Stomach (tissue), 9 donors: Measurements from ENCODE around the gene MRM1. TPM values are rescaled to one million over a fixed set of nuclear protein-coding genes. Genes with fewer than 3 reads are reported as not detected.

Source experiments
- DNase-seq, 2 donors: peaks; one replicate each; pipeline versions ENCODE4 v3.0.0 to v3.0.0-alpha.2; 2013 to 2019
- H3K27ac ChIP-seq, 5 donors: fragments of 200-600 bp in 4 of 5; sonication (generic) in 4 of 5; one replicate each; pipeline ENCODE4 v1.5.1; 2013 to 2019; ENCODE audit warnings: mild to moderate bottlenecking in 1 of 5, moderate library complexity in 1 of 5
- H3K27me3 ChIP-seq, 3 donors: fragments of 200-600 bp; sonication (generic); one replicate each; pipeline ENCODE4 v1.5.1; 2017 to 2019; ENCODE audit warnings: mixed run types in 1 of 3
- H3K36me3 ChIP-seq, 4 donors: fragments of 200-600 bp; sonication (generic); 1 replicate in 3 of 4; 2 replicates in 1 of 4; pipeline ENCODE4 v1.5.1; 2016 to 2019
- H3K4me1 ChIP-seq, 4 donors: fragments of 200-600 bp; sonication (generic); one replicate each; pipeline ENCODE4 v1.5.1; 2016 to 2019
- H3K4me3 ChIP-seq, 4 donors: fragments of 200-600 bp; sonication (generic) in 3 of 4; one replicate each; pipeline ENCODE4 v1.5.1; 2016 to 2019; ENCODE audit warnings: mild to moderate bottlenecking in 1 of 4
- H3K9me3 ChIP-seq, 4 donors: fragments of 200-600 bp; sonication (generic); one replicate each; pipeline ENCODE4 v1.5.1; 2016 to 2019
- CTCF ChIP-seq, 7 experiments: fragments of 450-650 bp in 4 of 7; fragments of 200-600 bp in 3 of 7; sonication (generic) in 3 of 7; IDR thresholded peaks; one replicate each; pipeline ENCODE4 v1.5.1; 2016 to 2019; ENCODE audit warnings: antibody characterized with exemption in 7 of 7, control low read depth in 2 of 7, mild to moderate bottlenecking in 1 of 7
- EP300 ChIP-seq: sonication (generic); formaldehyde crosslinking; IDR thresholded peaks from one replicate; pipeline ENCODE4 v1.6.1; 2017; ENCODE audit warnings: antibody characterized with exemption
- POLR2A ChIP-seq, 4 donors: fragments of 450-650 bp; IDR thresholded peaks; one replicate each; pipeline ENCODE4 v1.6.1; 2016; ENCODE audit warnings: antibody characterized with exemption in 4 of 4, control low read depth in 2 of 4, mild to moderate bottlenecking in 1 of 4, moderate library complexity in 1 of 4
- POLR2AphosphoS5 ChIP-seq, 3 donors: sonication (generic); formaldehyde crosslinking; IDR thresholded peaks; one replicate each; pipeline ENCODE4 v1.6.1; 2016; ENCODE audit warnings: antibody characterized with exemption in 3 of 3
- WGBS, 5 donors: extraction: QIAGEN DNeasy Blood & Tissue Kit in 3 of 5; methylation state at CpG; one replicate each; pipeline versions ENCODE4 v1.1.5 to v1.1.7; 2013 to 2018; 5-methylcytosine and 5-hydroxymethylcytosine counted together
- intact Hi-C: fragments of 100-400 bp; cut with DNase I; formaldehyde crosslinking; loops from one replicate; pipeline ENCODE4 v1.15.1; 2023; ENCODE audit warnings: low total_unique reads
- polyA plus RNA-seq, 3 donors: library from polyadenylated mRNA; stranded (reverse); fragments of 200-250 nt; gene quantifications; one replicate each; pipeline ENCODE4 v1.2.3, GENCODE V29; 2013
- total RNA-seq, 5 donors: library from RNA; depleted of rRNA; stranded (reverse); fragments of >200 nt; gene quantifications; one replicate each; pipeline versions ENCODE4 v1.1.0 to v1.2.3, GENCODE V29; 2014 to 2016
- donor health status: healthy with polysubstance abuse.
- donor health status: Bipolar disorder and iron deficiency.
- donor health status: healthy.

The MRM1 gene
- total and polyA plus RNA-seq, 8 donors = 1.8 to 38.5 (median 7.8) TPM; not detected in 1

DNA sequence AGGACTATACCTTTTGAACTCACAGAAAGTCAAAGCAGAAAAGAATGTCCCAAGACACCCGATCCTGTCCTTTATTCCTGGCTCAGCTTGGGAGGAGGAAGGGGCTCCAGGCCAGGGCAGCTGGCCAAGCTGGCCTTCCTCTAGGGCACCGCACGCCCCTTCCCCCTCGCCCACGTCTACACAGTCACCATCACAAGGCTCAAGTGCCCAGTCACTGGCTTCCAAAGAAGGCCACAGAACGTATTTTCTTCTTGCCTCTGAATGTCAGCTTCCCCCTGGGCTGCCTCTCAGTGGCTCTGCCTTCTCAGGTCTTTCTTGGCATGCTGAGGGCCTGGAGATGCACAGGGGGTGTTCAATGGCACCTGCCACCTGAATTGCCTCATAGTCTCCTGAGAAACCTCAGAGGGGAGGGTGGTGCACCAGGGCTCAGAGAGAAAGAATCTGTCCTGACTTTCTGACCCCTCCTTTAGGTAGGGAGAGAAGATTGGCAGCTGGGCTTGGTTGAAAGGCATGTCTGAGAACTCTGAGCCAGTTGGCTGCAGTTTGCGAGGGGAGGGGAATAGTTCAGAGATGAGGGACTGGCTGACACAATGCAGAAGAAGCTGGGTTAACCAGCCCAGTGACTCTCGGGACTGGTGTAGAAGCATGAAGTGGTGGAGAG, 7.6 kb upstream of the MRM1 start:
- no peak for TF ChIP-seq EP300
- no peak for TF ChIP-seq POLR2A (IDR thresholded peaks at IDR 0.05)
- no peak for TF ChIP-seq POLR2AphosphoS5 (IDR thresholded peaks at IDR 0.05)
- TF ChIP-seq CTCF (IDR thresholded peaks at IDR 0.05) = no peak
- WGBS, 5 donors = 68 to 82% (median 77%) methylated on average over 8 of the region's 8 CpGs
- intact Hi-C loops = no loop called here
- Histone ChIP-seq H3K4me3 (no peak overlapping the region), H3K27me3 (no peaks in the 10 kb centered on the region), H3K36me3 (peaks cover 7 to 21% (median 15%) of the 10 kb centered on the region in 4 donors), H3K4me1 (peaks cover 17 to 33% (median 23%) of the 10 kb centered on the region in 4 donors), H3K27ac (no peak overlapping the region), H3K9me3 (no peaks in the 10 kb centered on the region)
- DNase-seq = peak in 1 of 2 donors; percentile 51

DNA sequence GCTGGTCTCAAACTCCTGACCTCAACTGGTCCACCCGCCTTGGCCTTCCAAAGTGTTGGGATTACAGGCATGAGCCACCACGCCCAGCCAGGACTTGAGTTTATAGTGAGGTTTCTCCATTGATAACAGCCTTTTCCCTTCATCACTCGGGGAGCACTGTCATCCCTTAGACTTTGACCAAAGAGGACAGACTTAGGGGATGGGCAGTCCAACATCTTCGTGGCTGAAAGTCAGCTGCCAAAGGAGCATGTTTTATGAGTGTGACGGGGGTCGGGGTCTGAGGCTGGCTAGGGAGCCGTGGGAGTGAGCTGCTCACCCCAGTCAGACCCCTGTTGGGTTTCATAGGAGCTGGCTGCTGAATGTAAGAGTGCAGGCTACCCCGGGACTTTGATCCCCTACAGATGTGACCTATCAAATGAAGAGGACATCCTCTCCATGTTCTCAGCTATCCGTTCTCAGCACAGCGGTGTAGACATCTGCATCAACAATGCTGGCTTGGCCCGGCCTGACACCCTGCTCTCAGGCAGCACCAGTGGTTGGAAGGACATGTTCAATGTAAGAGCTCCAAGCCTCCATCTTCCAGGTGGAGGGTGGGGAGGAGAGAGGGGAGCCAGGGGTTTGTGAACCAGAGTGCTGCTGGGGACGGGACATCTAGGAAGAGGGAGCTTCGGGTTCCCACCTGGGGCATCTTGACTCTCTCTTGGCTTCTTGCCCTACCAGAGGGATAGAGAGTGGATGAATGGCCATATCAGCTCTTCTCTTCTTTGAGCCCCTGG, 6.6 kb upstream of the MRM1 start:
- intact Hi-C loops = no loop called here

DNA sequence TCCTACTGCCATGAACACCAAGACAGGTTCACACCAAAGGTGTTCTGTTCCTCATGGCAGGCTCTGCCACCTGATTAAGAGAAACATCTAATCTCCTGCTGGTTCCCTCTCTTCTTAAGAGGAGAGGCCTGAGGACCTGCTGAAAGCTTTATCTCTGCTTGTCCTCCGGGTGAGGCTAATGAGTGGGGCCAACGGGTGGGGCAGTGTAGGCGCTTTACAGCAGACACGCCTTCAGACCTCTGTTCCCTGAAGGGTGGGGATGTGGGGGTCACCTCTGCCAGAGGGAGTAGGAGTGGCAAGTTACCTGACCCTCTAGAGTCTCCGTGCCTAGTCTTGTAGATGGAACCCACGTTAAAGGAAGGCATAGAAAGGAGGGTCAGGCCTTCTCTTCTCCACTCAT, 4.2 kb upstream of the MRM1 start:
- Histone ChIP-seq H3K27me3 (no peaks in the 10 kb centered on the region), H3K27ac (no peak overlapping the region), H3K4me3 (no peak overlapping the region), H3K4me1 (peaks cover 17 to 31% (median 28%) of the 10 kb centered on the region in 4 donors), H3K9me3 (no peaks in the 10 kb centered on the region), H3K36me3 (no peaks in the 10 kb centered on the region)
- intact Hi-C loops = no loop called here
- 52 to 72% (median 58%) methylated on average over 6 of the region's 6 CpGs for WGBS, 5 donors
- no peak for TF ChIP-seq POLR2AphosphoS5 (IDR thresholded peaks at IDR 0.05)
- no peak for TF ChIP-seq CTCF (IDR thresholded peaks at IDR 0.05)
- TF ChIP-seq POLR2A (IDR thresholded peaks at IDR 0.05) = no peak
- no peak for TF ChIP-seq EP300
- peak in 1 of 2 donors; percentile 65 for DNase-seq

More for the DNA sequence above, 6.6 kb upstream of the MRM1 start:
- peaks cover 0 to 12% (median 5%) of the 10 kb centered on the region in 4 donors for H3K36me3 ChIP-seq
- H3K27me3 ChIP-seq = no peaks in the 10 kb centered on the region
- DNase-seq = no peak
- H3K9me3 ChIP-seq = no peaks in the 10 kb centered on the region
- H3K4me3 ChIP-seq = no peak overlapping the region
- 68 to 85% (median 83%) methylated on average over 12 to 13 of the region's 13 CpGs for WGBS, 5 donors
- no peak overlapping the region for H3K27ac ChIP-seq
- TF ChIP-seq POLR2A (IDR thresholded peaks at IDR 0.05) = no peak
- TF ChIP-seq EP300 = no peak
- no peak for TF ChIP-seq POLR2AphosphoS5 (IDR thresholded peaks at IDR 0.05)
- no peak for TF ChIP-seq CTCF (IDR thresholded peaks at IDR 0.05)
- H3K4me1 ChIP-seq = peaks cover 17 to 30% (median 23%) of the 10 kb centered on the region in 4 donors

DNA sequence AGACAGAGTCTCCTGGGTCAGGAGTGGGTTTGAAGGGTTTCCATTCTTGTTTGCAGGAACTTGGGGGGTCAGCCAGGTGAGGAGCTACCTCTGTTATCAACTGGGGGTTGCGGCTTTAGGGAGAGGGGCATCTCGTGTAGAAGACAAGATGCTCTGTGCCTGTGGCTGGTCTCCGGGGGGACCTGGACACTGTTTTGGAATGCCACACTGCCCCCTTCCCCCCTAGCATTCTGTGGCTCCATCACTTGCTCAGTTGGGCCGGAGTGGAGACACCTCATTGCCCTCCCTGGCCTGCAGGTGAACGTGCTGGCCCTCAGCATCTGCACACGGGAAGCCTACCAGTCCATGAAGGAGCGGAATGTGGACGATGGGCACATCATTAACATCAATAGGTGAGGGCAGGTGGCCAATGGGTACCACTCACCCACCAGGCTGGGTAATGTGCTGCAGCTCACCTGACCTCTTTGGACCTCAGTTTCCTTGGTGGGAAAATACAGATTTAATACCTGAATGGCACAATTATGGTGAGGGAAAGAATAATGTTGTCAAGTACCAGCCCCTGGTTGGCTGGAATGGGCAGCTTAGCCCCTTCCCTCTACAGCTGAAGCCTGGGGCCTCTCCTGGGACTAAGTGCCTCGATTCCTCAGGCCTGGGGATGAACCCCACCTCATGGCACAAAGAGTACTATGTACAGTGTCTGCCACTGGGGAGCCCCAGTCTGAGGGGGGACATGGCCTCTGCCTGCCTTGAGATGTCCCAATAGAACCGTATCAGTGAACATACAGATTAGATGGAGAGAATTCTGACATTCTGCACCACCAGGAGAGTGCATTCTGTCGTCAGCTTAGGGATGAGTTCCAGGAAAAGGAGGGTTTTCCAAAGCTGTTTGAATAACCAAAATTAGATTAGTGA, 3.3 kb upstream of the MRM1 start:
- intact Hi-C loops = no loop called here
- H3K27me3 ChIP-seq = no peaks in the 10 kb centered on the region
- H3K4me3 ChIP-seq = no peak overlapping the region
- H3K4me1 ChIP-seq = peaks cover 16 to 31% (median 28%) of the 10 kb centered on the region in 4 donors
- no peak for TF ChIP-seq EP300
- TF ChIP-seq POLR2AphosphoS5 (IDR thresholded peaks at IDR 0.05) = no peak
- TF ChIP-seq CTCF (IDR thresholded peaks at IDR 0.05) = no peak
- TF ChIP-seq POLR2A (IDR thresholded peaks at IDR 0.05) = no peak
- WGBS, 5 donors = 87 to 95% (median 89%) methylated on average over 10 to 11 of the region's 11 CpGs
- no peak overlapping the region for H3K27ac ChIP-seq
- H3K9me3 ChIP-seq = no peaks in the 10 kb centered on the region
- no peak for DNase-seq
- no peaks in the 10 kb centered on the region for H3K36me3 ChIP-seq
